Measurements from ENCODE around the gene LRRC27. TPM values are rescaled to one million over a fixed set of nuclear protein-coding genes. Genes with fewer than 3 reads are reported as not detected.

The LRRC27 gene
- total RNA-seq, 2 donors from 2014 or later: 11.4 to 22.9 TPM

DNA sequence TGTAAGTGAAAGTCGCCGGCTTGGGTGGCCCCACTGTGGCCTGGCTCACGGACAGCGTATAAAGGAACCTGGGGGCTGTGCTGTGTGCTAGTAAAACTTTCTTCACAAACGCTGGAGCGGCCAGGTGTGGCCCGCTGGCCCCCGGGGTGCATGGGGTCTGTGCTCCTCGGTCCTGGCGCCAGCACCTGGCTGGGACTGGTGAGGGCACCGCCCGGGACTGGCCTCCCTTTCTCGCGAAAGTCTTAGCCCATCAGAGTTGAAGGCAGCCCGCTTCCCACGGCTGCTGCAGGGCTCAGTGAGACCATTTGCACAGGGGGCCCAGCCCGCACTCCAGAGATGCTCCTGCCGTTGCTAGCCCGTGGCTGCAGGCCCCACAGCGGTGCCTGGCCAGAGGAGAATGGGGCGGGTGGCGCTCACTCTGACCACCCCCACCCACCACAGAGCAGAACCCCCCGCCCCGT, 70.8 kb downstream of the LRRC27 start:
- Histone ChIP-seq H3K36me3 (no peaks in the 10 kb centered on the region), H3K4me1 (replicated peaks) (peaks cover 48% of the 10 kb centered on the region), H3K4me3 (no peak overlapping the region), H3K9me3 (no peaks in the 10 kb centered on the region), H3K27ac (peak overlapping the region in 1 of 2 donors; percentile 66), H3K27me3 (replicated peaks; ENCODE audit: insufficient read depth) (no peaks in the 10 kb centered on the region)
- TF ChIP-seq POLR2A (IDR thresholded peaks at IDR 0.05): no peak
- TF ChIP-seq, protein P1, sequence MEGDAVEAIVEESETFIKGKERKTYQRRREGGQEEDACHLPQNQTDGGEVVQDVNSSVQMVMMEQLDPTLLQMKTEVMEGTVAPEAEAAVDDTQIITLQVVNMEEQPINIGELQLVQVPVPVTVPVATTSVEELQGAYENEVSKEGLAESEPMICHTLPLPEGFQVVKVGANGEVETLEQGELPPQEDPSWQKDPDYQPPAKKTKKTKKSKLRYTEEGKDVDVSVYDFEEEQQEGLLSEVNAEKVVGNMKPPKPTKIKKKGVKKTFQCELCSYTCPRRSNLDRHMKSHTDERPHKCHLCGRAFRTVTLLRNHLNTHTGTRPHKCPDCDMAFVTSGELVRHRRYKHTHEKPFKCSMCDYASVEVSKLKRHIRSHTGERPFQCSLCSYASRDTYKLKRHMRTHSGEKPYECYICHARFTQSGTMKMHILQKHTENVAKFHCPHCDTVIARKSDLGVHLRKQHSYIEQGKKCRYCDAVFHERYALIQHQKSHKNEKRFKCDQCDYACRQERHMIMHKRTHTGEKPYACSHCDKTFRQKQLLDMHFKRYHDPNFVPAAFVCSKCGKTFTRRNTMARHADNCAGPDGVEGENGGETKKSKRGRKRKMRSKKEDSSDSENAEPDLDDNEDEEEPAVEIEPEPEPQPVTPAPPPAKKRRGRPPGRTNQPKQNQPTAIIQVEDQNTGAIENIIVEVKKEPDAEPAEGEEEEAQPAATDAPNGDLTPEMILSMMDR (IDR thresholded peaks at IDR 0.05): no peak
- no peak for TF ChIP-seq POLR2AphosphoS5 (IDR thresholded peaks at IDR 0.05)
- WGBS: 83% methylated on average over 24 of the region's 24 CpGs
- no peak for DNase-seq (ENCODE audit: low spot score)
- intact Hi-C loops (cut with DNase I): no loop called here

GRCh38 chr10:132403511-132404168, 71.6 kb downstream of the LRRC27 start:
- Histone ChIP-seq H3K36me3 (no peaks in the 10 kb centered on the region), H3K27me3 (replicated peaks; ENCODE audit: insufficient read depth) (no peaks in the 10 kb centered on the region), H3K4me1 (replicated peaks) (peaks cover 49% of the 10 kb centered on the region), H3K9me3 (no peaks in the 10 kb centered on the region), H3K4me3 (no peak overlapping the region), H3K27ac (peak overlapping the region in 1 of 2 donors; percentile 55)
- TF ChIP-seq POLR2A (IDR thresholded peaks at IDR 0.05) (peak; percentile 41), POLR2AphosphoS5 (IDR thresholded peaks at IDR 0.05) (no peak)
- 79% methylated on average over 16 of the region's 25 CpGs for WGBS
- intact Hi-C loops (cut with DNase I): no loop called here
- no peak for DNase-seq (ENCODE audit: low spot score)

DNA sequence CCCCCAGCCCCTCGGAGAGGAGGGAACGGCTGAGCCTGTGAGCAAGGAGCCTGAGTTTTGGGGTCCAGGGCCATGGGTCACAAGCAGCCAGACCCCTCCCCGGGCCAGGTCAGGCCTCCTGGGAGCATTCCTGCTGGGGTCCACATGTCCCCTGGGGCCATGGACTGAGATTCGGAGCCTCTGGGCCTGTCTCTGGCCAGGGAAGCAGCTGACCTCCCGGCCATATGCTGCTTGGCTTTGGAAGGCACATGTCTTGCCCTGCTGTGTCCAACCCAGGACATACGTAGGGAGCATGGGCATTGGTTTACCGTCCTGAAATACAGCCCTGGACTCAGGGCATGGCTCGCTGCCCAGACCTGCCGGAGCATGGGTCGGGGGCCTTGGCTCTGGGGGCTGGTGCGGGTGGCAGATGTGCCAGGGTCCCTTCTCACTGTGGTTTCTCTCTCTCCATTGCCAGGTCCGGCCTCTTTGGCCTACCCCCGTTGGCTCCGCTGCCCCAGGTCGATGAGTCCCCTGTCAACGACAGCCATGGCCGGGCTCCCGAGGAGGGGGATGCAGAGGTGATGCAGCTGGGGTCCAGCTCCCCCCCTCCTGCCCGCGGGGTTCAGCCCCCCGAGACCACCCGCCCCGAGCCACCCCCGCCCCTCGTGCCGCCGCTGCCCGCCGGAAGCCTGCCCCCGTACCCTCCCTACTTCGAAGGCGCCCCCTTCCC, 72.3 kb downstream of the LRRC27 start:
- Histone ChIP-seq H3K4me3 (no peak overlapping the region), H3K27me3 (replicated peaks; ENCODE audit: insufficient read depth) (no peaks in the 10 kb centered on the region), H3K27ac (peak overlapping the region in 1 of 2 donors; percentile 55), H3K36me3 (no peaks in the 10 kb centered on the region), H3K4me1 (replicated peaks) (peaks cover 50% of the 10 kb centered on the region), H3K9me3 (no peaks in the 10 kb centered on the region)
- WGBS: 79% methylated on average over 30 of the region's 32 CpGs
- intact Hi-C loops (cut with DNase I): no loop called here
- no peak for TF ChIP-seq POLR2AphosphoS5 (IDR thresholded peaks at IDR 0.05)
- TF ChIP-seq POLR2A (IDR thresholded peaks at IDR 0.05): no peak
- TF ChIP-seq, protein P1 (IDR thresholded peaks at IDR 0.05): no peak
- DNase-seq (ENCODE audit: low spot score): no peak

GRCh38 chr10:132404911-132405462, 73.0 kb downstream of the LRRC27 start:
- Histone ChIP-seq H3K27me3 (replicated peaks; ENCODE audit: insufficient read depth) (no peaks in the 10 kb centered on the region), H3K4me3 (no peak overlapping the region), H3K36me3 (no peaks in the 10 kb centered on the region), H3K27ac (no peak overlapping the region), H3K4me1 (replicated peaks) (peaks cover 44% of the 10 kb centered on the region), H3K9me3 (no peaks in the 10 kb centered on the region)
- 91% methylated on average over 44 of the region's 54 CpGs for WGBS
- TF ChIP-seq, protein P1 (IDR thresholded peaks at IDR 0.05): no peak
- no peak for TF ChIP-seq POLR2A (IDR thresholded peaks at IDR 0.05)
- no peak for TF ChIP-seq POLR2AphosphoS5 (IDR thresholded peaks at IDR 0.05)
- intact Hi-C loops (cut with DNase I): no loop called here
- DNase-seq (ENCODE audit: low spot score): no peak

DNA sequence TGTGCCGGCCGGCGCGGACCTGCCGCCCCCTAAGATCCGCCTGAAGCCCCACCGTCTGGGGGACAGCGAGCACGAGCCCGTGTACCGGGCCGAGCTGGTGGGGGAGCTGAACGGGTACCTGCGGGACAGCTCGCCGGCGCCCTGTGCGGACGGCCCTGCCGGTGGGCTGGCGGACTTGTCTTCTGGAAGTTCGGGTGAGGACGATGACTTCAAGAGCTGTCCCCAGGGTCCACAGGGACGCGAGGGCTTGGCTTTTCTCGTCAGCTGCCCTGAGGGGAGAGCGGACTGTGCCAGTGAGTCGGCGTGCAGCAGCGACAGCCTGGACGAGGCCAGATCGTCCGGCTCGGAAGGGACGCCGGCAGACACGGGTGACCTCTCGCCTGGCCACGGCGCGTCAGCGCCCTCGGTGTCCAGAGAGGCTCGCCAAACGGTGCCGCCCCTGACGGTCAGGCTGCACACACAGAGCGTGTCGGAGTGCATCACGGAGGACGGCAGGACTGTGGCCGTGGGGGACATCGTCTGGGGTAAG, 73.5 kb downstream of the LRRC27 start:
- no peaks in the 10 kb centered on the region for H3K9me3 ChIP-seq
- DNase-seq (ENCODE audit: low spot score): no peak
- H3K36me3 ChIP-seq: no peaks in the 10 kb centered on the region
- H3K4me1 ChIP-seq (replicated peaks): peaks cover 48% of the 10 kb centered on the region
- TF ChIP-seq POLR2AphosphoS5 (IDR thresholded peaks at IDR 0.05) (no peak), POLR2A (IDR thresholded peaks at IDR 0.05) (no peak)
- TF ChIP-seq, protein P1 (IDR thresholded peaks at IDR 0.05): no peak
- intact Hi-C loops (cut with DNase I): no loop called here
- H3K27me3 ChIP-seq (replicated peaks; ENCODE audit: insufficient read depth): no peaks in the 10 kb centered on the region
- no peak overlapping the region for H3K27ac ChIP-seq
- no peak overlapping the region for H3K4me3 ChIP-seq
- 96% methylated on average over 53 of the region's 53 CpGs for WGBS

Data from prostate gland (tissue), 2 donors.